HCT116 (cell line): ENCODE data around the gene EXOC4. TPM values are rescaled to one million over a fixed set of nuclear protein-coding genes. Genes with fewer than 3 reads are reported as not detected.

Experiments
- ATAC-seq: fragments of 200-7000 bp; cut with Tn5 transposase; 2 replicates; pipeline ENCODE4 v1.9.1; 2020; ENCODE audit warnings: mild to moderate bottlenecking, moderate library complexity
- BruUV-seq: library from RNA; stranded (reverse); fragments of 400-500 nt; replicated peaks from 2 replicates; lab custom pipeline; 2021; lab: Mats Ljungman, UMichigan
- CTCF ChIA-PET: fragments of 300-600 bp; sonication (Branson Sonifier 250); formaldehyde crosslinking; loops from one replicate; lab custom pipeline; 2021; ENCODE audit warnings: antibody characterized with exemption; lab: Charles Lee
- POLR2A ChIA-PET: fragments of 300-600, 350-600 bp; sonication (Branson Sonifier 250); formaldehyde crosslinking; loops from one replicate; lab custom pipeline; 2021; ENCODE audit warnings: antibody characterized with exemption; lab: Charles Lee
- RAD21 ChIA-PET, 2 experiments: fragments of 300-600 bp; sonication (Branson Sonifier 250); formaldehyde crosslinking; loops; one replicate each; lab custom pipeline; 2023; ENCODE audit warnings: low total read pairs in 2 of 2; ENCODE audit not compliant: uncharacterized antibody in 2 of 2, unreplicated experiment in 2 of 2, low non-redundant PET in 1 of 2; lab: Charles Lee
- DNase-seq: peaks from one replicate; pipeline ENCODE4 v3.0.0-alpha.2; 2010; ENCODE audit warnings: low read depth, low spot score
- H2AFZ ChIP-seq: fragments of 200-600 bp; shearing (Covaris generic), sonication (generic); 2 replicates; pipeline ENCODE4 v1.6.1; 2017; ENCODE audit warnings: low read depth, mixed run types, mixed read lengths, antibody characterized with exemption, low read length; ENCODE audit not compliant: poor library complexity, severe bottlenecking
- H3K27ac ChIP-seq: 2 replicates; pipeline ENCODE4 v1.5.1; 2012; ENCODE audit warnings: low read depth, low read length
- H3K27me3 ChIP-seq: fragments of 200-600 bp; sonication (generic); 2 replicates; pipeline ENCODE4 v1.6.1; 2016; ENCODE audit warnings: mixed run types, low read length, mixed read lengths; ENCODE audit not compliant: insufficient read depth
- H3K36me3 ChIP-seq, 2 experiments: fragments of 200-500 bp in 1 of 2; fragments of 200-600 bp in 1 of 2; sonication (Bioruptor generic) in 1 of 2; sonication (generic) in 1 of 2; 2 replicates each; pipeline versions ENCODE4 v1.5.1 to v1.6.1; 2014 to 2016; ENCODE audit warnings: low read length in 2 of 2, inconsistent platforms in 1 of 2, mixed read lengths in 1 of 2, mixed run types in 1 of 2; ENCODE audit not compliant: insufficient read depth in 2 of 2, control insufficient read depth in 1 of 2
- H3K4me1 ChIP-seq, 2 experiments: fragments of 200-600 bp in 1 of 2; sonication (generic) in 1 of 2; 2 replicates each; pipeline versions ENCODE4 v1.5.1 to v1.6.1; 2012 to 2017; ENCODE audit warnings: low read length in 2 of 2, inconsistent platforms in 1 of 2, mild to moderate bottlenecking in 1 of 2, mixed read lengths in 1 of 2, mixed run types in 1 of 2, moderate library complexity in 1 of 2; ENCODE audit not compliant: insufficient read depth in 2 of 2, control insufficient read depth in 1 of 2
- H3K4me2 ChIP-seq: fragments of 200-600 bp; sonication (generic); 2 replicates; pipeline ENCODE4 v1.6.1; 2017; ENCODE audit warnings: mixed run types, low read length, mixed read lengths
- H3K4me3 ChIP-seq, 2 experiments: fragments of 200-600 bp in 1 of 2; sonication (generic) in 1 of 2; replicated peaks in 1 of 2; 2 replicates each; pipeline ENCODE4 v1.5.1; 2011 to 2016; ENCODE audit warnings: low read length in 2 of 2, control low read depth in 1 of 2, low read depth in 1 of 2, mild to moderate bottlenecking in 1 of 2, mixed read lengths in 1 of 2, mixed run types in 1 of 2
- H3K79me2 ChIP-seq: fragments of 200-600 bp; sonication (generic); 2 replicates; pipeline ENCODE4 v1.6.1; 2017; ENCODE audit warnings: mild to moderate bottlenecking, mixed run types, low read length, moderate library complexity, mixed read lengths; ENCODE audit not compliant: insufficient read depth
- H3K9ac ChIP-seq: fragments of 200-600 bp; sonication (generic); 2 replicates; pipeline ENCODE4 v1.6.1; 2016; ENCODE audit warnings: low read length, mixed read lengths
- H3K9me2 ChIP-seq: fragments of 200-600 bp; sonication (generic), shearing (Covaris generic); 2 replicates; pipeline ENCODE4 v1.6.1; 2017; ENCODE audit warnings: mixed run types, mild to moderate bottlenecking, moderate library complexity; ENCODE audit not compliant: insufficient read depth
- H3K9me3 ChIP-seq, 2 experiments: fragments of 200-500 bp in 1 of 2; fragments of 200-600 bp in 1 of 2; sonication (Bioruptor generic) in 1 of 2; sonication (generic) in 1 of 2; 2 replicates each; pipeline ENCODE4 v1.6.1; 2014 to 2017; ENCODE audit warnings: low read length in 2 of 2, mixed read lengths in 2 of 2, inconsistent platforms in 1 of 2, low read depth in 1 of 2, mild to moderate bottlenecking in 1 of 2, mixed run types in 1 of 2, moderate library complexity in 1 of 2; ENCODE audit not compliant: control insufficient read depth in 1 of 2, insufficient read depth in 1 of 2
- H4K20me1 ChIP-seq: fragments of 200-600 bp; sonication (generic), shearing (Covaris generic); 2 replicates; pipeline ENCODE4 v1.6.1; 2017; ENCODE audit warnings: mixed run types, mild to moderate bottlenecking, moderate library complexity; ENCODE audit not compliant: insufficient read depth
- ATF3 ChIP-seq: IDR thresholded peaks from 2 replicates; pipeline ENCODE4 v1.6.1; 2012
- CEBPB ChIP-seq: IDR thresholded peaks from 2 replicates; pipeline ENCODE4 v1.6.1; 2012; ENCODE audit warnings: low read depth
- CTCF ChIP-seq, 3 experiments: fragments of 200-600 bp in 1 of 3; sonication (generic) in 1 of 3; IDR thresholded peaks in 2 of 3; conservative IDR thresholded peaks in 1 of 3; 2 replicates each; pipeline ENCODE4 v1.5.1; 2012 to 2017; ENCODE audit warnings: low read depth in 2 of 3, low read length in 2 of 3, antibody characterized with exemption in 1 of 3, borderline replicate concordance in 1 of 3, control low read depth in 1 of 3, mild to moderate bottlenecking in 1 of 3, mixed read lengths in 1 of 3, mixed run types in 1 of 3, moderate library complexity in 1 of 3; ENCODE audit not compliant: insufficient read depth in 1 of 3
- EGR1 ChIP-seq: IDR thresholded peaks from 2 replicates; pipeline ENCODE4 v1.6.1; 2012; ENCODE audit warnings: low read depth
- ELF1 ChIP-seq: IDR thresholded peaks from 2 replicates; pipeline ENCODE4 v1.6.1; 2012; ENCODE audit warnings: low read depth, borderline replicate concordance
- EZH2phosphoT487 ChIP-seq: fragments of 200-600 bp; IDR thresholded peaks from 2 replicates; pipeline ENCODE4 v1.6.1; 2018; ENCODE audit warnings: antibody characterized with exemption, borderline replicate concordance
- FOSL1 ChIP-seq: IDR thresholded peaks from 2 replicates; pipeline ENCODE4 v1.6.1; 2012; ENCODE audit warnings: low read depth
- MAX ChIP-seq: IDR thresholded peaks from 2 replicates; pipeline ENCODE4 v1.6.1; 2012
- RAD21 ChIP-seq: IDR thresholded peaks from 2 replicates; pipeline ENCODE4 v1.6.1; 2012; ENCODE audit warnings: low read depth, mild to moderate bottlenecking
- REST ChIP-seq: IDR thresholded peaks from 2 replicates; pipeline ENCODE4 v1.6.1; 2012; ENCODE audit warnings: low read depth
- SIN3A ChIP-seq: IDR thresholded peaks from 2 replicates; pipeline ENCODE4 v1.6.1; 2012; ENCODE audit warnings: low read depth
- SP1 ChIP-seq: IDR thresholded peaks from 2 replicates; pipeline ENCODE4 v1.6.1; 2012; ENCODE audit warnings: low read depth
- SRF ChIP-seq: IDR thresholded peaks from 2 replicates; pipeline ENCODE4 v1.6.1; 2012; ENCODE audit warnings: low read depth
- YY1 ChIP-seq: IDR thresholded peaks from 2 replicates; pipeline ENCODE4 v1.6.1; 2011; ENCODE audit warnings: low read length, low read depth, moderate library complexity, mild to moderate bottlenecking; ENCODE audit not compliant: insufficient replicate concordance; ENCODE audit errors: extremely low read depth
- ZFX ChIP-seq: fragments of 450-650 bp; IDR thresholded peaks from 2 replicates; pipeline ENCODE4 v1.6.1; 2017
- ZNF274 ChIP-seq: fragments of 200-500 bp; sonication (Bioruptor generic); IDR thresholded peaks from 2 replicates; pipeline ENCODE4 v1.6.1; 2014; ENCODE audit warnings: mild to moderate bottlenecking, low read depth, low read length, inconsistent platforms
- intact Hi-C: fragments of 100-400 bp; cut with micrococcal nuclease; formaldehyde crosslinking; loops from 2 replicates; pipeline ENCODE4 v1.10.0; 2022
- total RNA-seq: library from RNA; stranded (reverse); gene quantifications from one replicate; pipeline ENCODE4 v1.2.1, GENCODE V29; 2021; ENCODE audit not compliant: unreplicated experiment

The EXOC4 gene
- total RNA-seq, 1 experiment from 2014 or later: 40.3 TPM

- no TSS peak for BruUV-seq
- DNase-seq: no peak
- ChIA-PET CTCF (no interaction called here), RAD21 (no interaction called here), POLR2A (no interaction called here)
- Histone ChIP-seq H3K9me3 (no peaks in the 10 kb centered on the region), H2AFZ (no peak overlapping the region), H3K27ac (no peak overlapping the region), H3K36me3 (no peaks in the 10 kb centered on the region), H3K9me2 (no peaks in the 10 kb centered on the region), H4K20me1 (no peaks in the 10 kb centered on the region), H3K4me2 (no peak overlapping the region), H3K9ac (no peak overlapping the region), H3K4me3 (no peak overlapping the region)
- intact Hi-C loops: no loop called here
- no peak for ATAC-seq
- TF ChIP-seq SIN3A: no peak
- TF ChIP-seq, all 23 proteins: peak for 0
- Histone ChIP-seq H3K79me2 (no peaks in the 10 kb centered on the region), H3K4me1 (no peaks in the 10 kb centered on the region), H3K27me3 (no peaks in the 10 kb centered on the region)
Measured at GRCh38 chr7:133883591-133883990, 630.7 kb downstream of the EXOC4 start.

GRCh38 chr7:133885213-133885612, 632.3 kb downstream of the EXOC4 start:
- CTCF ChIA-PET: no interaction called here
- no TSS peak for BruUV-seq
- TF ChIP-seq ELF1 (no peak), ZFX (no peak), SP1 (no peak), FOSL1 (no peak), ATF3 (no peak), ZNF274 (no peak), EZH2phosphoT487 (no peak), REST (no peak), SRF (no peak), CTCF (IDR thresholded peaks at IDR 0.05 in 2 of 3, conservative IDR thresholded peaks at IDR 0.05 in 1 of 3; ENCODE audit: borderline replicate concordance in 1 of 3, insufficient read depth in 1 of 3, low read depth in 2 of 3, low read length in 2 of 3) (no peak), RAD21 (no peak), CEBPB (no peak), MAX (no peak), EGR1 (no peak), YY1 (no peak)

More at GRCh38 chr7:133885213-133885612, 632.3 kb downstream of the EXOC4 start:
- no peak for DNase-seq
- ChIA-PET RAD21 (no interaction called here), POLR2A (no interaction called here)
- Histone ChIP-seq H3K79me2 (no peaks in the 10 kb centered on the region), H2AFZ (no peak overlapping the region), H3K4me1 (no peaks in the 10 kb centered on the region), H3K4me3 (no peak overlapping the region), H3K27me3 (no peaks in the 10 kb centered on the region), H3K4me2 (no peak overlapping the region), H3K9me2 (no peaks in the 10 kb centered on the region), H3K36me3 (no peaks in the 10 kb centered on the region), H3K27ac (no peak overlapping the region), H4K20me1 (no peaks in the 10 kb centered on the region), H3K9me3 (no peaks in the 10 kb centered on the region), H3K9ac (no peak overlapping the region)
- ATAC-seq: no peak
- intact Hi-C loops: no loop called here
